ENCODE results near the gene ANKRD22.

The ANKRD22 gene

GRCh38 chr10:88835096-88835909, 16.3 kb downstream of the ANKRD22 start:
- peak; percentile 46 for DNase-seq

- DNase-seq: no peak
These were observed 17.9 kb downstream of the ANKRD22 start for GRCh38 chr10:88833723-88834122.

GRCh38 chr10:88833156-88833555, 18.5 kb downstream of the ANKRD22 start:
- DNase-seq: no peak

DNA sequence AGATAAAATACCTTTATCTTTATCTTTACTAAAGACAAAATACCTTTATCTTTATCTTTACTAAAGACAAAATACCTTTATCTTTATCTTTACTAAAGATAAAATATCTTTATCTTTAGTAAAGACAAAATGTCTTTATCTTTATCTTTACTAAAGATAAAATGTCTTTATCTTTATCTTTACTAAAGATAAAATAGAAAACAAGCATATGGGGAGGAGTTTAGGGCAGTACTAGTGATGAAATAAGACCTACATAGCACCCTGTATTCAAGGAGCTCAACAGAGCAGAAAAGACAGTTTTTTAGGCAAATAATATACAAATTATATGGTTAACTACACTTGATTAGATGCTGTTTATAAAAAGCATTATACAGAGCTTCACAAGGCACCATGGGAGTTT, 19.3 kb downstream of the ANKRD22 start:
- DNase-seq: no peak

- no peak for DNase-seq
These were observed 19.9 kb downstream of the ANKRD22 start for GRCh38 chr10:88831709-88832108.

- DNase-seq: no peak
These were observed 20.9 kb downstream of the ANKRD22 start for GRCh38 chr10:88830643-88831268.

- no peak for DNase-seq
These were observed 23.3 kb downstream of the ANKRD22 start for GRCh38 chr10:88828310-88828709.

DNA sequence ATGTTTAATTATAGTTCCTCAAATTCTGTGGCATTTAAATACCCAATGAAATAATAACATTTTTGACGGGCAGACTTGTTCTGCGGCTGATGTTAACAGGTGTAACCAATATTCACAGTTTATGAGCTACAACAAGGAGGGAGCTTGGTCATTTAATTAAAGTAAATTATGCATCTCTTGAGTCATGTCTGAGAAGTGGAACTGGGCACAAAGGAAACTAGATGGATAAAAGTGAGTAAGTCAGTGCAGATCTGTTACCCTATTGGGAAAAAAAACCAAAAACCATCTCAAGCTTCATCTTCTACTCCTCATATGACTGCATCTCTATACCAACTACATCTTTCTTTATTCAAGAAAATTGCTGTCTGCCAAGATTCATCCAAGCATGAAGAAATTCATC, 24.0 kb downstream of the ANKRD22 start:
- DNase-seq: no peak

DNA sequence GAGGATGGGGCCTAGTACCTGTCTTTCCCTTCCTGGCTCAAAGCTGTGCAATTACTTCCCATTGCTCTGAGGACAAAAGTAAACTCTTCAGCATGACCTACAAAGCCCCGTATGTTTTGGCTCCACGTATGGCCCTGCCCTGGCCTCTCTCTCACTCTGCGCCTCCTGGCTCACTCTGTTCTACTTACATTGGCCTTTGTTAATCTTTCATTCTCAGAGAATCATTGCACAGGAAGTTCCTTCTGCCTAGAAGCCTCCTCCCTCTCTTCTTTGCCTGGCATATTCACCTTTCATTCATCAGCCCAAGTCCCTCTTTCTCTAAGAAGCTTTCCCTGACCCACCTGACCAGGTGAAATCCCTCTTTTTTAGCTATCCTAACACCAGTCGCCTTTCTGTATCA, 25.3 kb downstream of the ANKRD22 start:
- DNase-seq: no peak

GRCh38 chr10:88820748-88821401, 30.8 kb downstream of the ANKRD22 start:
- DNase-seq: no peak

DNA sequence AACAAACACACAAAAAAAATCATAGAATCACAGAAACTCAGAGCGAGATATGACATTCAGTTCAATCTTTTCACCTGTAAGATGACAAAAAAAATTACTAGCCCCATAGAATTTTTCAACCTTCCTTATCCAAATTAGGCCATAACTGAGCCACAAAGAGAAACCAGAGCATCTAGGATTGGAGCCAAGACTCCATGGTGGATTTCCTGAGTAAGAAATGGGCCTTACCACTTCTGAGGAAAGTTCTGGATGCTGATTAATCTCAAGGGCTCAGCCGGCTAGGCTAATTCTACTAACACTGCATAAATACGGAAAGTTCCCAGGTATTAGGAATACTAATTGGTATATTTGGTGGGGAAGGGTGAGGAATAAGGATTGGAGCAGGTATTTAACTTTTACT, 32.4 kb downstream of the ANKRD22 start:
- no peak for DNase-seq

GRCh38 chr10:88813200-88813599, 38.4 kb downstream of the ANKRD22 start:
- DNase-seq: no peak

DNA sequence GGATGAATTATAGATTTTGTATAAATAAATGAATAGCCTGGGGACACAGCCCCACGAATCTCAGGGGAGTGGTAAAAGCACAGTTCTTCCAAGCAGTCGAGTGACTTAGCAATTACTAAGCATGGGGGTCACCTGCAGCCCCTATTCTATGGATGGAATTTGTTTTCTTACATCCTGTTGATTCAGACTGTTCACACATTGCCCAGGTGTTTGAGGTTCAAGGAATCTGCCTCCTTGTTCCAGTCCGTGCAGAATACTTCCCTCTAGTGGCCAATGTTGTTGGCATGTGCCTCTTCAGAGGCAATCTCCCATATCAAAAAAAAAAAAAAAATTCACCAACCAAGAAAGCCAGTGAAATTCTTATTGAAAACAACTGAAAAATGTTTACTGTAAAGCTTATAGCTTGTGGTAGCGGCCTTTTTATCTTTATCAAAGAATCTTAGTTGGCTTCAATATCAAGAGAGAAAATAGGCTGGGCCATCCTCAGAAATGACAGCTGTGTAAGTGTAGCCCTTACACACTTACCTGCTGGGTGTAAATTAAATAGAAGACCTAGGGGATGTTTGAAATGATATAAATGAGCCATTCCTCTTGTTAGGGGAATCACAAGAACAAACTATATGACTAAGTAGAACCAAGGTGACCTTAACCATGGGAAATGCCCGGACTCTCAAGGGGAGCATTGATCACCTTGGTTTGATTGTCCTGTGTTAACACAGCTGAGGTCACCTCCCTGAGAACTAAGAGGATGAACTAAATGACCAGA, 41.3 kb downstream of the ANKRD22 start:
- DNase-seq: peak; percentile 30

DNA sequence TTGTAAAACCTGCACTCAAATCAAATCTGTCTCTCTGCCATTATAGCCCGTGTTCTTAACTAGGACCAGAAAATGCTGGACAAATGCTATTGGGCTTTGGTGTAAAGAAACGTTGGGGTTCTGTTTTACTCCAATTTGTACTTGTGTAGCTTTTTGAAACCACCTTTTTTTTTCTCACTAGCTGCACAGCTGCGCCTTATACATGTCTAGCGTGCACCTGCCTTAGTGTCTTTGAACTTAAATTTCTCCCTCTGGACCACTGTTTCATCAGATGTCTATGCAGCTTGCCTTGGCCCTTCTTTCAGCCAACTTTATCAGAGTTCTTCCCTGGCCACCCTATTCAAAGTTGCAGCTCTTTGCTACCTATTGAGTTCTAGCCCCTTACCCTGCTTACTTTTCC, 42.0 kb downstream of the ANKRD22 start:
- DNase-seq: no peak

GRCh38 chr10:88805924-88806323, 45.7 kb downstream of the ANKRD22 start:
- DNase-seq: no peak

DNA sequence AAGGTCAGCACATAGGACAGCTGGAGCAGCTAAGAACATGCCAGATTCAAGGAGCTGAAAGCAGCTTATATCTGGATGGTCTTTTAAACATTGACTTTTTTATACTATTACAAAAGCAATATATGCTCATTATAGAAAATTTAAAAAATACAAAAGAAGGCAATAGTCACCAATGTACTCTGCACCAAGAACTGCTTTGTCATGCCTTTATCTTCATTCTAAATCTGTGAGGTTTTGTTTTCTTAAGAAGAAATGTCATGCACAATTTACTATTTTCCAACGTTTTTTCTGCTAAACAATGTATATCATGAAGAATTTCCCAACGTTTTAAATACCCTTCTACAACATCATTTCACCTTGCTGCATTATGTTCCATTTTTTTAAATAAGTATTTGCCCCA, 46.3 kb downstream of the ANKRD22 start:
- DNase-seq: no peak

GRCh38 chr10:88804083-88804812, 47.4 kb downstream of the ANKRD22 start:
- no peak for DNase-seq

DNA sequence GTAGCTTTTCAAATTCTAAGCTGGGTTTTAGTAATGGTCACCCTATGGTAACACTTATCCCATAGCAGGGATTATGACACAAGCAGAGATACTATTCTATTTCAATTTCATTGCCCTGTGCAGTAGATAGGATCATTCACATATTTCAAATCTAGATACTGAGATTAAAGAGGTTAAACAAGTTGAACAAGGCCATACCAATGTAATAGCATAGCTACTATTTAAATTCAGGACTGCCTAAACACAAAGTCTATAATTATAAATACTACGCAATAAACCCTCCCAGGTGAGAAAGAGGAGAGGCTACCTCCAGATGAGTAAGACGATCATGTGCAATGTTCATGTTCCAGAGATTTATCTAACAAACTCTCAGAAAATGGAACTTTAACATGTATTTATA, 48.0 kb downstream of the ANKRD22 start:
- DNase-seq: no peak

DNA sequence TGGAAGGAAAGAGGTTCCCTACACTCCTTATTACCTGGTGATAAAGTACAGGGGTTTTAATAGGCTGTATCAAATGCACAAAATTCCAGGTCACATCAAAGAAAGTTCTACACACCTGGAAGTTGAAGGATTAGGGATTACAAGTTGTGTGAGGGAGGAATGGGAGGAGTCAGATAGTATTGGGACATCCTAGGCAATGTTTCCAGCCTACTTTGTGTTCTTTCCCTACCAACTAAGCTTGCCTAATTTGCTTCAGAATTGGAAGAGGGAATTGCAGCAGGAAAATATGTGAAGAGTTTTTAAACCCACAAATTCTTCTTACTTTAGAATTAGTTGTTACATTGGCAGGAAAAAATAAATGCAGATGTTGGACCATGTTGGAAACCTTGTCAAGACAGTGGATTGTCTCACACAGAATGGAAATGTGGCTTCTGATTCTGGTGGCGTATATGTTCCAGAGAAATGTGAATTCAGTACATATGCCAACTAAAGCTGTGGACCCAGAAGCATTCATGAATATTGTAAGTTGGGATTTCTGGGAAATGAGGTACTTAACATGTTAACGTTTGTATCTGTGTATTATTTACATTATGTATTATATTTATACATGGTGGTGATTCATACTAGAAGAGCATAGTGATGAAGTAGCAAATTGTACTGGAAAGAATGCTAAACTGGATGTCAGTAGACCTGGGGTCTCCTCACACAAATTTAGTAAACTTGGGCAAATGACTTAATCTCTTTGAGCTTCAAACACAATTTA, 48.9 kb downstream of the ANKRD22 start, which contains the start of gene LIPM:
Gene LIPM (plus strand): TSS at position 208 of the 763 bp plus-strand sequence. CDS start 167 bp downstream, at position 375.
- no peak for DNase-seq

- DNase-seq: no peak
These were observed 51.2 kb downstream of the ANKRD22 start for GRCh38 chr10:88800152-88801125.

Measured in NCI-H2029 (cell line).